ENCODE results near the gene NFATC3.

NFATC3 gene

GRCh38 chr16:68250951-68251350, 165.8 kb downstream of the NFATC3 start:
- DNase-seq (ENCODE audit: low spot score) = no peak

- DNase-seq (ENCODE audit: low spot score) = no peak
Observed at GRCh38 chr16:68251832-68252231, 166.7 kb downstream of the NFATC3 start.

- DNase-seq (ENCODE audit: low spot score) = no peak
Observed at GRCh38 chr16:68252383-68252782, 167.2 kb downstream of the NFATC3 start.

GRCh38 chr16:68253721-68254120, 168.6 kb downstream of the NFATC3 start:
- DNase-seq (ENCODE audit: low spot score) = no peak

GRCh38 chr16:68255712-68256111, 170.5 kb downstream of the NFATC3 start:
- DNase-seq (ENCODE audit: low spot score) = no peak

GRCh38 chr16:68257251-68257905, 172.2 kb downstream of the NFATC3 start:
- DNase-seq (ENCODE audit: low spot score) = no peak

- peak; percentile 59 for DNase-seq (ENCODE audit: low spot score)
Observed at GRCh38 chr16:68257906-68258800, 173.0 kb downstream of the NFATC3 start.

- no peak for DNase-seq (ENCODE audit: low spot score)
Observed at GRCh38 chr16:68259007-68259825, 174.0 kb downstream of the NFATC3 start.

- DNase-seq (ENCODE audit: low spot score) = no peak
Observed at GRCh38 chr16:68263559-68264127, 178.5 kb downstream of the NFATC3 start.

GRCh38 chr16:68264128-68265077, 179.2 kb downstream of the NFATC3 start, which contains the start of gene SLC7A6:
Gene SLC7A6 (plus strand): TSS chr16:68264526. CDS start chr16:68274727, 10,201 bp downstream.
- DNase-seq (ENCODE audit: low spot score) = peak; percentile 92

GRCh38 chr16:68265078-68265920, 180.1 kb downstream of the NFATC3 start:
- peak; percentile 81 for DNase-seq (ENCODE audit: low spot score)

GRCh38 chr16:68267612-68268405, 182.6 kb downstream of the NFATC3 start:
- DNase-seq (ENCODE audit: low spot score) = no peak

GRCh38 chr16:68269793-68270192, 184.6 kb downstream of the NFATC3 start:
- no peak for DNase-seq (ENCODE audit: low spot score)

- no peak for DNase-seq (ENCODE audit: low spot score)
Observed at GRCh38 chr16:68270353-68270752, 185.2 kb downstream of the NFATC3 start.

GRCh38 chr16:68272507-68273209, 187.5 kb downstream of the NFATC3 start:
- DNase-seq (ENCODE audit: low spot score) = no peak

- DNase-seq (ENCODE audit: low spot score) = no peak
Observed at GRCh38 chr16:68273459-68273858, 188.3 kb downstream of the NFATC3 start.

- no peak for DNase-seq (ENCODE audit: low spot score)
Observed at GRCh38 chr16:68273896-68274295, 188.7 kb downstream of the NFATC3 start.

GRCh38 chr16:68274441-68274840, 189.3 kb downstream of the NFATC3 start:
- no peak for DNase-seq (ENCODE audit: low spot score)
